H9 (cell line): Measurements from ENCODE around the gene PTPRR. TPM values are rescaled to one million over a fixed set of nuclear protein-coding genes. Genes with fewer than 3 reads are reported as not detected.

Source experiments
- DNase-seq: peaks from one replicate; pipeline ENCODE4 v3.0.0-alpha.2; 2017
- H2AFZ ChIP-seq: one replicate; pipeline ENCODE4 v1.6.1; 2013; ENCODE audit warnings: mild to moderate bottlenecking, low read length, control low read depth, moderate library complexity
- H2AK5ac ChIP-seq: 2 replicates; pipeline ENCODE4 v1.6.1; 2013; ENCODE audit warnings: low read length, control low read depth, mixed read lengths; ENCODE audit not compliant: insufficient read length
- H2BK120ac ChIP-seq: one replicate; pipeline ENCODE4 v1.6.1; 2013; ENCODE audit warnings: low read depth, mild to moderate bottlenecking, low read length, control low read depth, inconsistent platforms; ENCODE audit not compliant: poor library complexity, severe bottlenecking
- H2BK12ac ChIP-seq: 2 replicates; pipeline ENCODE4 v1.6.1; 2013; ENCODE audit warnings: low read length, control low read depth, mixed read lengths, low read depth; ENCODE audit not compliant: insufficient read length
- H2BK15ac ChIP-seq: 2 replicates; pipeline ENCODE4 v1.6.1; 2013; ENCODE audit warnings: low read depth, low read length, control low read depth
- H2BK20ac ChIP-seq: one replicate; pipeline ENCODE4 v1.6.1; 2013; ENCODE audit warnings: low read depth, mild to moderate bottlenecking, low read length, control low read depth, inconsistent platforms; ENCODE audit not compliant: poor library complexity, severe bottlenecking
- H2BK5ac ChIP-seq: 2 replicates; pipeline ENCODE4 v1.6.1; 2013; ENCODE audit warnings: low read length, control low read depth, mixed read lengths; ENCODE audit not compliant: insufficient read length
- H3K14ac ChIP-seq: 2 replicates; pipeline ENCODE4 v1.6.1; 2013; ENCODE audit warnings: low read length, control low read depth; ENCODE audit not compliant: insufficient read depth
- H3K18ac ChIP-seq: 2 replicates; pipeline ENCODE4 v1.6.1; 2013; ENCODE audit warnings: low read depth, mild to moderate bottlenecking, mixed read lengths, low read length, control low read depth; ENCODE audit not compliant: insufficient read length
- H3K23ac ChIP-seq: 2 replicates; pipeline ENCODE4 v1.6.1; 2013; ENCODE audit warnings: low read length, control low read depth, mixed read lengths, low read depth; ENCODE audit not compliant: insufficient read length
- H3K23me2 ChIP-seq: 2 replicates; pipeline ENCODE4 v1.6.1; 2013; ENCODE audit warnings: low read depth, mild to moderate bottlenecking, mixed read lengths, low read length, control low read depth; ENCODE audit not compliant: insufficient read length, poor library complexity, severe bottlenecking
- H3K27ac ChIP-seq: 2 replicates; pipeline ENCODE4 v1.5.1; 2013; ENCODE audit warnings: low read length, control low read depth, mixed read lengths, low read depth; ENCODE audit not compliant: insufficient read length
- H3K27me3 ChIP-seq: 2 replicates; pipeline ENCODE4 v1.6.1; 2013; ENCODE audit warnings: low read length, control low read depth, inconsistent platforms; ENCODE audit not compliant: insufficient read depth
- H3K4ac ChIP-seq: 2 replicates; pipeline ENCODE4 v1.6.1; 2013; ENCODE audit warnings: low read depth, mild to moderate bottlenecking, control low read depth, inconsistent platforms, low read length, moderate library complexity
- H3K4me1 ChIP-seq: 2 replicates; pipeline ENCODE4 v1.6.1; 2013; ENCODE audit warnings: low read length, control low read depth, inconsistent platforms; ENCODE audit not compliant: insufficient read depth
- H3K4me2 ChIP-seq: 2 replicates; pipeline ENCODE4 v1.6.1; 2013; ENCODE audit warnings: low read length, control low read depth, mixed read lengths; ENCODE audit not compliant: insufficient read length, insufficient read depth
- H3K56ac ChIP-seq: 2 replicates; pipeline ENCODE4 v1.6.1; 2013; ENCODE audit warnings: low read depth, mild to moderate bottlenecking, mixed read lengths, low read length, control low read depth; ENCODE audit not compliant: insufficient read length
- H3K79me1 ChIP-seq: 2 replicates; pipeline ENCODE4 v1.6.1; 2013; ENCODE audit warnings: low read depth, mild to moderate bottlenecking, moderate library complexity, low read length, control low read depth, inconsistent platforms; ENCODE audit not compliant: insufficient read depth, poor library complexity, severe bottlenecking
- H3K79me2 ChIP-seq: 2 replicates; pipeline ENCODE4 v1.6.1; 2013; ENCODE audit warnings: low read length, control low read depth, inconsistent platforms; ENCODE audit not compliant: insufficient read depth
- H3K9ac ChIP-seq: 2 replicates; pipeline ENCODE4 v1.6.1; 2013; ENCODE audit warnings: low read length, control low read depth, mixed read lengths; ENCODE audit not compliant: insufficient read length; ENCODE audit errors: extremely low read depth
- H3K9me3 ChIP-seq: one replicate; pipeline ENCODE4 v1.6.1; 2013; ENCODE audit warnings: low read depth, low read length, inconsistent platforms; ENCODE audit not compliant: control insufficient read depth
- H3T11ph ChIP-seq: one replicate; pipeline ENCODE4 v1.6.1; 2013; ENCODE audit warnings: mild to moderate bottlenecking, low read length, control low read depth, inconsistent platforms
- H4K20me1 ChIP-seq: one replicate; pipeline ENCODE4 v1.6.1; 2013; ENCODE audit not compliant: control insufficient read depth, insufficient read length, insufficient read depth
- H4K5ac ChIP-seq: 2 replicates; pipeline ENCODE4 v1.6.1; 2013; ENCODE audit warnings: low read depth, mild to moderate bottlenecking, mixed read lengths, low read length, control low read depth; ENCODE audit not compliant: insufficient read length
- H4K8ac ChIP-seq: replicated peaks from 2 replicates; pipeline ENCODE4 v1.6.1; 2013; ENCODE audit warnings: low read length, control low read depth, mixed read lengths, low read depth; ENCODE audit not compliant: insufficient read length
- H4K91ac ChIP-seq: 2 replicates; pipeline ENCODE4 v1.6.1; 2013; ENCODE audit warnings: low read depth, mild to moderate bottlenecking, moderate library complexity, mixed read lengths, low read length, control low read depth; ENCODE audit not compliant: insufficient read length
- H3K27ac Mint-ChIP-seq, 3 experiments: 2 replicates in 2 of 3; 3 replicates in 1 of 3; pipeline ENCODE4 v1.8.0; 2020 to 2021; ENCODE audit warnings: mixed read lengths in 3 of 3, mild to moderate bottlenecking in 1 of 3, moderate library complexity in 1 of 3
- H3K27me3 Mint-ChIP-seq: 2 replicates; pipeline ENCODE4 v1.8.0; 2021; ENCODE audit warnings: low read depth, mild to moderate bottlenecking, moderate library complexity, mixed read lengths
- H3K36me3 Mint-ChIP-seq, 3 experiments: 2 replicates in 2 of 3; 3 replicates in 1 of 3; pipeline ENCODE4 v1.8.0; 2020 to 2021; ENCODE audit warnings: low read depth in 3 of 3, mixed read lengths in 3 of 3; ENCODE audit not compliant: insufficient read depth in 1 of 3
- H3K4me1 Mint-ChIP-seq, 2 experiments: 2 replicates each; pipeline ENCODE4 v1.8.0; 2020; ENCODE audit warnings: mixed read lengths in 2 of 2
- H3K4me3 Mint-ChIP-seq, 2 experiments: 2 replicates in 1 of 2; 3 replicates in 1 of 2; pipeline ENCODE4 v1.8.0; 2020 to 2021; ENCODE audit warnings: mild to moderate bottlenecking in 2 of 2, mixed read lengths in 2 of 2, moderate library complexity in 1 of 2
- H3K9me3 Mint-ChIP-seq, 2 experiments: 2 replicates in 1 of 2; 3 replicates in 1 of 2; pipeline ENCODE4 v1.8.0; 2020; ENCODE audit warnings: mild to moderate bottlenecking in 2 of 2, mixed read lengths in 2 of 2, moderate library complexity in 1 of 2
- WGBS: extraction: QIAGEN DNeasy Blood & Tissue Kit; methylation state at CpG from one replicate; pipeline ENCODE4 v1.1.7; 2013; ENCODE audit warnings: missing lambda C conversion rate, low lambda C conversion rate, mixed read lengths; ENCODE audit not compliant: insufficient read length; ENCODE audit errors: extremely low coverage; 5-methylcytosine and 5-hydroxymethylcytosine counted together
- total RNA-seq: library from RNA; stranded (reverse); gene quantifications from 2 replicates; pipeline ENCODE4 v1.2.1, GENCODE V29; 2021
- TF ChIP-seq, protein P1 (sequence below): fragments of 200-600 bp; sonication (generic); conservative IDR thresholded peaks from 3 replicates; pipeline ENCODE4 v1.8.0; 2021; ENCODE audit warnings: antibody characterized with exemption, mild to moderate bottlenecking

PTPRR gene
- total RNA-seq, 1 experiment from 2014 or later, result 0.22 TPM

DNA sequence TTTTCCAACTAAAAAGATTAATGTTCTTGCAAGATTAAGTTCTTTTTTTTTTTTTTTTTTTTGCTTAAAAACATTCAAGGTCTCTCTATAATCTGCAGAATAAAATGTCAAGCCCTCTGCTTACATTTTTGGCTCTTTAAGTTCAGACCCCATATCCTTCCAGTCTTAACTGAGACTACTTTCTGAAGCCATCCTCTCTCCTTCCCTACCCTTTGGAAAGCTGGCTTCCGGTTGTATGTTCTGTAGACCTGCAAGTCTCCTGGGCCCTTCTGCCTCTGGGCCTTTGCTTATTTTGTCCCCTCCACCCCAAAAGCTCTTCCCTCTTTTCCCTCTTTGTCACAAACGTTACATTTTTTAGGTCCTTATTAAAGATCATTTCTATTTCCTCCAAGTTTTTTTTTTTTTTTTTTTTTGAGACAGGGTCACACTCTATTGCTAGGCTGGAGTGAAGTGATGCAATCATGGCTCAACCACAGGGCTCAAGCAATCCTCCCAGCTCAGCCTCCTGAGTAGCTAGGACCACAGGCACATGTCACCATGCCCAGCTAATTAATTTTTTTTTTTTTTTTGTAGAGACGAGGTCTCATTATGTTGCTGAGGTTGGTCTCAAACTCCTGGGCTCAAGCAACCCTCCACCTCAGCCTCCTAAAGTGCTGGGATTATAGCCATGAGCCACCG, 329.9 kb downstream of the PTPRR start:
- Histone ChIP-seq H2BK20ac (no peak overlapping the region), H3K79me1 (no peaks in the 10 kb centered on the region), H4K20me1 (no peaks in the 10 kb centered on the region), H2AK5ac (no peak overlapping the region), H2BK120ac (no peak overlapping the region), H3K79me2 (no peaks in the 10 kb centered on the region), H4K8ac (no peak overlapping the region), H3K4me2 (no peak overlapping the region), H3K23me2 (no peaks in the 10 kb centered on the region), H4K5ac (no peak overlapping the region), H2BK15ac (no peak overlapping the region), H3K27me3 (no peaks in the 10 kb centered on the region), H3K56ac (no peak overlapping the region), H2BK12ac (no peak overlapping the region), H3K27ac (no peak overlapping the region), H2BK5ac (no peak overlapping the region), H3K4ac (no peak overlapping the region), H3T11ph (no peak overlapping the region), H3K9me3 (no peaks in the 10 kb centered on the region), H4K91ac (no peak overlapping the region), H2AFZ (no peak overlapping the region), H3K14ac (no peak overlapping the region), H3K18ac (no peak overlapping the region), H3K4me1 (no peaks in the 10 kb centered on the region), H3K9ac (no peak overlapping the region), H3K23ac (no peak overlapping the region)
- WGBS, result no CpG with 5 or more reads among the region's 4 CpGs
- no peaks in the 10 kb centered on the region; the same call in 1 of the 2 replicates for H3K27me3 Mint-ChIP-seq
- DNase-seq, result no peak
- TF ChIP-seq, protein P1, sequence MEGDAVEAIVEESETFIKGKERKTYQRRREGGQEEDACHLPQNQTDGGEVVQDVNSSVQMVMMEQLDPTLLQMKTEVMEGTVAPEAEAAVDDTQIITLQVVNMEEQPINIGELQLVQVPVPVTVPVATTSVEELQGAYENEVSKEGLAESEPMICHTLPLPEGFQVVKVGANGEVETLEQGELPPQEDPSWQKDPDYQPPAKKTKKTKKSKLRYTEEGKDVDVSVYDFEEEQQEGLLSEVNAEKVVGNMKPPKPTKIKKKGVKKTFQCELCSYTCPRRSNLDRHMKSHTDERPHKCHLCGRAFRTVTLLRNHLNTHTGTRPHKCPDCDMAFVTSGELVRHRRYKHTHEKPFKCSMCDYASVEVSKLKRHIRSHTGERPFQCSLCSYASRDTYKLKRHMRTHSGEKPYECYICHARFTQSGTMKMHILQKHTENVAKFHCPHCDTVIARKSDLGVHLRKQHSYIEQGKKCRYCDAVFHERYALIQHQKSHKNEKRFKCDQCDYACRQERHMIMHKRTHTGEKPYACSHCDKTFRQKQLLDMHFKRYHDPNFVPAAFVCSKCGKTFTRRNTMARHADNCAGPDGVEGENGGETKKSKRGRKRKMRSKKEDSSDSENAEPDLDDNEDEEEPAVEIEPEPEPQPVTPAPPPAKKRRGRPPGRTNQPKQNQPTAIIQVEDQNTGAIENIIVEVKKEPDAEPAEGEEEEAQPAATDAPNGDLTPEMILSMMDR, result no peak
- peaks cover 1 to 15% (median 7%) of the 10 kb centered on the region in 3 experiments; a peak in 3 of 7 replicates for H3K36me3 Mint-ChIP-seq
- peak overlapping the region in 1 of 3 experiments; percentile 62; a peak in 1 of 7 replicates for H3K27ac Mint-ChIP-seq
- peaks cover 8 to 13% of the 10 kb centered on the region in 2 experiments; a peak in 4 of 5 replicates for H3K9me3 Mint-ChIP-seq
- H3K4me1 Mint-ChIP-seq, result peaks cover 2 to 3% of the 10 kb centered on the region in 2 experiments; a peak in 2 of 4 replicates
- no peak overlapping the region for H3K4me3 Mint-ChIP-seq
